ENCODE results near the gene KLK1.
A peak's percentile ranks its signal among the peaks of the same experiment; 100 is the strongest.

The KLK1 gene

GRCh38 chr19:50823389-50824042, at the start of gene KLK1:
Gene KLK1, minus strand, starts transcription at chr19:50823787. Its CDS starts 39 bp downstream, at chr19:50823748.
- no peak for DNase-seq

- no peak for DNase-seq
Measured at GRCh38 chr19:50873056-50873455, 49.5 kb upstream of the KLK1 start, which contains the start of gene KLK2. Gene KLK2, plus strand, starts transcription at chr19:50873439. Its CDS starts 35 bp downstream, at chr19:50873474.

GRCh38 chr19:50870417-50871089, 47.0 kb upstream of the KLK1 start:
- peak; percentile 58 for DNase-seq

GRCh38 chr19:50869479-50869878, 45.9 kb upstream of the KLK1 start:
- no peak for DNase-seq

- DNase-seq: no peak
Measured at GRCh38 chr19:50861496-50862286, 38.1 kb upstream of the KLK1 start.

- no peak for DNase-seq
Measured at GRCh38 chr19:50861010-50861409, 37.4 kb upstream of the KLK1 start.

GRCh38 chr19:50859849-50860248, 36.3 kb upstream of the KLK1 start:
- no peak for DNase-seq

GRCh38 chr19:50858886-50859285, 35.3 kb upstream of the KLK1 start:
- no peak for DNase-seq

- no peak for DNase-seq
Measured at GRCh38 chr19:50857366-50857765, 33.8 kb upstream of the KLK1 start.

GRCh38 chr19:50854636-50855410, 31.2 kb upstream of the KLK1 start, which contains the start of gene KLK3:
Gene KLK3, plus strand, starts transcription at chr19:50854915. Its CDS starts 41 bp downstream, at chr19:50854956.
- DNase-seq: no peak

- no peak for DNase-seq
Measured at GRCh38 chr19:50851620-50852019, 28.0 kb upstream of the KLK1 start.

- DNase-seq: no peak
Measured at GRCh38 chr19:50850738-50851137, 27.2 kb upstream of the KLK1 start.

GRCh38 chr19:50844296-50844935, 20.8 kb upstream of the KLK1 start:
- DNase-seq: no peak

- no peak for DNase-seq
Measured at GRCh38 chr19:50843701-50844221, 20.2 kb upstream of the KLK1 start.

GRCh38 chr19:50843205-50843604, 19.6 kb upstream of the KLK1 start:
- DNase-seq: no peak

- DNase-seq: no peak
Measured at GRCh38 chr19:50842130-50842529, 18.5 kb upstream of the KLK1 start.

- no peak for DNase-seq
Measured at GRCh38 chr19:50839712-50840655, 16.4 kb upstream of the KLK1 start.

GRCh38 chr19:50838239-50838638, 14.7 kb upstream of the KLK1 start:
- no peak for DNase-seq

GRCh38 chr19:50837300-50837699, 13.7 kb upstream of the KLK1 start:
- no peak for DNase-seq

- DNase-seq: no peak
Measured at GRCh38 chr19:50836543-50837195, 13.1 kb upstream of the KLK1 start.

Data from stimulated activated CD4-positive, alpha-beta T cell treated with anti-CD3 and anti-CD28 coated beads, Interleukin-1b, Interleukin-23, amount 100 ng/mL, for 48 hours (primary cell).